Globus pallidus (tissue), 1 donor: ENCODE data around the gene ERBB2.

Source experiments
- DNase-seq: peaks from one replicate; pipeline ENCODE4 v3.0.0-alpha.2; 2015; ENCODE audit warnings: low spot score

The ERBB2 gene

GRCh38 chr17:39665642-39666224 is 34.1 kb upstream of the ERBB2 start:
- DNase-seq, result no peak

- peak; percentile 43 for DNase-seq
Observed at GRCh38 chr17:39666231-39666600, 33.6 kb upstream of the ERBB2 start.

- DNase-seq, result peak; percentile 65
Observed at GRCh38 chr17:39666601-39667261, 33.1 kb upstream of the ERBB2 start.

DNA sequence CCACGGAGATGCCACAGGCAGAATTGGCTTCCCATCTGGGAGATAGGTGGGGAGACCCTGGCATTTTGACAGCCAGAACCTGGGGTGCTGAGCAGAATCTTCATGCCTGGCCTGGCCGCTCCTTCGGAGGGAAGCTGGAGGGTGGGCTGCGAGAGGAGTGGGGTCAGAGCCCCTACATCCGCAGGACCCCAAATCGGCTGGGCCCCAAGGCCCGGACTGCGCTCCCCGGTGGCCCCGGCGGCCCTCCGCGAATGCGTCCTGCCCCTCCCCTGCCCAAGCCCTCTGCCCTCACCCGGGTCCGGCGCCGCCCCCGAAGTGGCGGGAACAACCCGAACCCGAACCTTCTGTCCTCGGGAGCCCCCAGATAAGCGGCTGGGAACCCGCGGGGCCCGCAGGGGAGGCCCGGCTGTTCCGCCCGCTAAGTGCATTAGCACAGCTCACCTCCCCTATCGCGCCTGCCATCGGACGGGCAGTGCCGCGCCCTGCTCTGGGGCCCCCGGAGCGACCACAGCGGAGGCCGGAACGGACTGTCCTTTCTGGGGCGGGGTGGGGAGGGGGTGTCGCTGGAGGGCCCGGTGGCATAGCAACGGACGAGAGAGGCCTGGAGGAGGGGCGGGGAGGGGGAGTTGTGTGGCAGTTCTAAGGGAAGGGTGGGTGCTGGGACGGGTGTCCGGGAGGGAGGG is 32.5 kb upstream of the ERBB2 start:
- DNase-seq, result no peak

DNA sequence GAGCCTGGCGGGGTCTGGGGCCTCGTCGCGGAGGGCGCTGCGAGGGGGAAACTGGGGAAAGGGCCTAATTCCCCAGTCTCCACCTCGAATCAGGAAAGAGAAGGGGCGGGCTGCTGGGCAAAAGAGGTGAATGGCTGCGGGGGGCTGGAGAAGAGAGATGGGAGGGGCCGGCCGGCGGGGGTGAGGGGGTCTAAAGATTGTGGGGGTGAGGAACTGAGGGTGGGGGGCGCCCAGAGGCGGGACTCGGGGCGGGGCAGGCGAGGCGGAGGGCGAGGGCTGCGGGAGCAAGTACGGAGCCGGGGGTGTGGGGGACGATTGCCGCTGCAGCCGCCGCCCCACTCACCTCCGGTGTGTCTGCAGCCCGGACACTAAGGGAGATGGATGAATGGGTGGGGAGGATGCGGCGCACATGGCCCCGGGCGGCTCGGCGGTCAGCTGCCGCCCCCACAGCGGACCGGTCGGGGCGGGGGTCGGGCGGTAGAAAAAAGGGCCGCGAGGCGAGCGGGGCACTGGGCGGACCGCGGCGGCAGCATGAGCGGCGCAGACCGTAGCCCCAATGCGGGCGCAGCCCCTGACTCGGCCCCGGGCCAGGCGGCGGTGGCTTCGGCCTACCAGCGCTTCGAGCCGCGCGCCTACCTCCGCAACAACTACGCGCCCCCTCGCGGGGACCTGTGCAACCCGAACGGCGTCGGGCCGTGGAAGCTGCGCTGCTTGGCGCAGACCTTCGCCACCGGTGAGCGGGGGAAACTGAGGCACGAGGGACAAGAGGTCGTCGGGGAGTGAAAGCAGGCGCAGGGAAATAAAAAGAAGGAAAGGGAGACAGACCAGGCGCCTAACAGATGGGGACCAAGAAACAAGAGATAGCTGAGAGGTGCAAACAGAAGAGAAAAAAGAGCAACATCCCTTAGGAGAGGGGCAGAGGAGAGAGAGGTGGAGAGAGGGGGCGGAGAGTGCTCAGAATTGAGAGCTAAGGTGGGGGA is 31.6 kb upstream of the ERBB2 start, which contains the start of gene PNMT:
TSS of gene PNMT (plus strand) at position 509 of the 980 bp plus-strand sequence. CDS start at position 532, 23 bp downstream.
- DNase-seq, result no peak

DNA sequence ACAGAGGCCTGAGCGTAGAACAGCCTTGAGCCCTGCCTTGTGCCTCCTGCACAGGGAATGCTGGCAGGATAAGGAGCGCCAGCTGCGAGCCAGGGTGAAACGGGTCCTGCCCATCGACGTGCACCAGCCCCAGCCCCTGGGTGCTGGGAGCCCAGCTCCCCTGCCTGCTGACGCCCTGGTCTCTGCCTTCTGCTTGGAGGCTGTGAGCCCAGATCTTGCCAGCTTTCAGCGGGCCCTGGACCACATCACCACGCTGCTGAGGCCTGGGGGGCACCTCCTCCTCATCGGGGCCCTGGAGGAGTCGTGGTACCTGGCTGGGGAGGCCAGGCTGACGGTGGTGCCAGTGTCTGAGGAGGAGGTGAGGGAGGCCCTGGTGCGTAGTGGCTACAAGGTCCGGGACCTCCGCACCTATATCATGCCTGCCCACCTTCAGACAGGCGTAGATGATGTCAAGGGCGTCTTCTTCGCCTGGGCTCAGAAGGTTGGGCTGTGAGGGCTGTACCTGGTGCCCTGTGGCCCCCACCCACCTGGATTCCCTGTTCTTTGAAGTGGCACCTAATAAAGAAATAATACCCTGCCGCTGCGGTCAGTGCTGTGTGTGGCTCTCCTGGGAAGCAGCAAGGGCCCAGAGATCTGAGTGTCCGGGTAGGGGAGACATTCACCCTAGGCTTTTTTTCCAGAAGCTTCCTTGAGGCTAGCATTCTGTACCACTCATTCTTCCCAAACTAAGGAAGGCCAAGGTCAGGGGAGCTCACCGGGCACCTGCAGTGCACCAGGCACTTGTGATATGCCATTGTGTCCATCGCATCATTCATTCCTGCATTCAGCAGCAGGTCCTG is 29.7 kb upstream of the ERBB2 start:
- DNase-seq, result no peak

DNA sequence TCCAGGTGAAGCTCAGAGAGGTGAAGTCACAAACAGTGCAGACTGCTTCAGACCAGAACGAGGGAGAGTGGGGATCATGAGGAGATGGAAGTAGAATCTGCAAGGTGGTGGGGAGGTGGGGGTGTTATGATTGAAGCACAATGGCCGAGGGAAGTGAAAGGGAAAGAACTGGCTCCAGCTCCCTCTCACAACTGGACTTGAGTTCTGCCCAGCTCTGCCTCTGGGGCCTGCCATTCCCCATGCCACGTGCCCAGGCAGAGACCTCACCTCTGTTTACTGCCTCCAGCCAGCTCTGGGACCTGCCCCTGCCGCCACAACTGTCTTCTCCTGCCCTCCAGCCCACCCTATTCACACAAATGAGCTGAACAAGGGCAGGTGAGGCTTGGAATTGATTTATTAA is 29.1 kb upstream of the ERBB2 start:
- DNase-seq, result no peak

- no peak for DNase-seq
Observed at GRCh38 chr17:39671651-39672521, 28.0 kb upstream of the ERBB2 start.

DNA sequence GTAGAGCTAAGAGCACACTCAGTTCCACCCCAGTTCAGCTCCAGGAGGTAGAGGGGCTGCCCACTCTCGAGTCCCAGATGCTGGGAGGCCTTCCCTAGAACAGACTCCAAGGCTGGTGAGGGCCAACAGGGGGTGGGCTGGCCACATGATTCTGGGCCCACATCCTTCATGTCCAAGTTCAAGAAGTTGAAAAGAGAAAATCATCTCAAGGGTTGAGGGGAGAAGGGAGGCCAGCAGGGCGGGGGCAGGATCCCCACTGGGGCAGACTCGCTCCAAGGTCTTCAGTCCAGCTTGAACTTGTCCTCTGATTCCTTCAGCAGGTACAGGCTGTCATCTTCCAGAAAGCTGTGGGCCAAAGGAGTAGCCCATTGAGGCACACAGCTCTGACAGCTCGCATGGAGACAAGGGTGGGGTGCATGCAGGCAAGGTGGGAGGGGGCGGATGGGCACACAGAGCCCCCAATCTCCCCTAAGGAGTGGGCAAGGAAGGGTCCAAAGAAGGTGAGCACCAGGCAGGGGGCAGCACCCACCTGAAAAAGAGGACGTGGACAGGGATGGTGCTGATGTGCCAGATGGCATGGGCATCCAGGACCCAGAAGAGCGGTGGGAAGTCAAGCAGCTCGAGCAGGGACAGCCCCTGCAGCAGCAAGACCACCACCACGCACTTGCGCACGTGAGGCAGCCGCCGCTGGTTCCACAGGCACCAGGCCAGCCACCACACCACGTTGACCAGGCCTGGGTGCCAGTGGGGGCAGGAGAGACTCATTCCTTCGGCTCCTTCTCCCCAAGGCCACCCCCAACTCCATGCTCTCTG is 27.1 kb upstream of the ERBB2 start:
- DNase-seq, result no peak

DNA sequence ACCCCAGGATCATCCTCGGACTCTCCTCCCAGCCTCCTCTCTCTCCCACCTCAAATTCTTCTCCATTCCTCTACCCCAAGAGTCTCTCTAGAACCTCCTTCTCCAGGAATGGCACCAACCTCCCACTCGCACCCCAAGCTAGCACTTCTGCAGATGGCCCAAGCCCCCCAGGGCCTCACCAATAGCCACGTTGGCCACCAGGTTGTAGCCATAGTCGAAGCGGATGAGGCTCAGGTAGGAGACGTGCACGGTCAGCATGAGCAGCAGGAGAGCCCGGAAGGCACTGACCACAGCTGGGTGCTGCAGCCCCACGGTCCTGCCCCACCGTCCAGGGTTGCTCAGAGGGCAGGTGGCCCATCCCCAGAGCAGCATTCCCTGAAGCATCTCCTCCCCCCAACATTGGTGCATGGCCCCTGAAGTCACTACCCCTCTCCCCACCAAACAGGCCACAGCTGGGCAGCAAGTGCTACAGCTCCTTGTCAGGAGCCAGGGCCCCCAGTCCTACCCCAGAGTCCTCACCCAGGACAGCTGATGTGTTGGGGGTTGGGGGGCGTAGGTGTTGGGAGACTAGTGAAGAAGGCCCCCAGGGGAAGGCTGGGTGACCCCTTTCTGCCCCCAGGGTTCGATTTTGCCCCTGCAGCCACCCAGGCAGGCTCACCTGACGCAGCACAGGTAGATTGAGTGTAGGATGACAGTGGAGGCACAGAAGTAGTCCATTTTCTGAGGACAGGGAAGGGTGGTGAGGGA is 26.4 kb upstream of the ERBB2 start:
- DNase-seq, result no peak

- DNase-seq, result no peak
Observed at GRCh38 chr17:39674179-39674578, 25.7 kb upstream of the ERBB2 start.

DNA sequence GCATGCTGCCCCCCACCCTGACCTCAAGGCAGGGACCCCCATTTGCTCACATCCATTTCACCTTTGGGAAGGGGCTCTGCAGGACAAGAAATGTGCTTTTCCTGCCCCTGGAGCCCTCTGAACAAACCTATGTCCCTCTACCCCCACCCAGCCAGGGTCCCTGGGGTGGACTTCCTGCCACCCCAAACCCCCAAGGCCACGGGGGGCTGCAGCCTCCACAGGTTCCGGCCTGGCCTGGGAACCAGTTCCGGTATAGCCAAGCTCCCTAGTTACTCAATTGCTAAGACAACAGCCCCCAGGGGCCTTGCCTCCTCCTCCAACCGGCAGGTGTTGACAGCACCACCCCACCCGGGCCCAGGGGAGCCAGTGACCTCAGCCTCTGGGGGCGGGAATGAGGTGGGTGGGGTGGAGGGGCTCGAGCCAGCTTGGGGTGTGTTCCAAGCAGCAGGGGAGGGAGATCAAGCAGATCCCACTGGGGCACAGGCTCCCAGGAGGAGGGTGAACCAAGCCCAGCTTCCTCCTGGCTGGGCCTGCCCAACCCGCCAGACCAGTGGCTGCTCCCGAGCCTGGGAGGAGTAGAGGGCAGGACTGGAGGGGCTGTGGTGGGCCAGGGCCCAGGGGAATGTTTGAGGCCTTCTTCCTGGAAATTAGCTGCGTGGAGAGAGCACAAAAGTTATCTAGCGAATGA is 25.0 kb upstream of the ERBB2 start:
- DNase-seq, result no peak

DNA sequence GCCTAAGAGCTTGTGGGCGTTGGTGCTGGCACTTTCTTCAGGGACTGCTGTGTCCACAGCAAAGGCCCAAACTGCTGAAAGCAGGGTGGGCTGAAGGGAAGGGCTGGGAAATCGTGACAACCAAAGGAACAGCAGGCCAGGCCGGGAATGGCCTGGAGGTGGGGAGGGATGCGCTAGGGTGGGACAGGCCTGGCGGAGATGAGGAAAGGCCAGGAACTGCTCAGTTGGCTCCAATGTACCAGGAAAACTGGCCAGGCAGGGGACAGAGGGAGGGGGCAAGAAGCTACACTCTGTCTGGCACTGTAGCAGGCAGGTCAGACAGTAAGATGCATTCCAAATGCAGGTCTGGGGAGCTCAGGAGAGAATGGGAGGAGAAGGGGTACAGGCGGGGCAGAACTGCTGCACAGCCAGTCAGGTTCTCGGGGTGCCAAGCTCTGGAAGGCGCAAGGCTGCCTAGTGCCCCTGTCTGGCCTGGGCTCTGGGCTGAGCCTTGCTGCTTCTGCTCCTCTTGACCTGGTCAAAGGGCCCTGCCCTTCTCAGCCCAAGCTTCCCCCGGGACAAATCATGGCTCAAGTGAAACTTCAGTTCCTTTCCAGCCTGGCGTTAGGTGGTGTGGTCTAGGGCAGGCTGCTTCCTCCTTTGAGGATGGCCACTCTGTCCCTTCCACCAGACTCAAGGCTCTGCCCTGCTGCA is 24.3 kb upstream of the ERBB2 start:
- DNase-seq, result no peak

DNA sequence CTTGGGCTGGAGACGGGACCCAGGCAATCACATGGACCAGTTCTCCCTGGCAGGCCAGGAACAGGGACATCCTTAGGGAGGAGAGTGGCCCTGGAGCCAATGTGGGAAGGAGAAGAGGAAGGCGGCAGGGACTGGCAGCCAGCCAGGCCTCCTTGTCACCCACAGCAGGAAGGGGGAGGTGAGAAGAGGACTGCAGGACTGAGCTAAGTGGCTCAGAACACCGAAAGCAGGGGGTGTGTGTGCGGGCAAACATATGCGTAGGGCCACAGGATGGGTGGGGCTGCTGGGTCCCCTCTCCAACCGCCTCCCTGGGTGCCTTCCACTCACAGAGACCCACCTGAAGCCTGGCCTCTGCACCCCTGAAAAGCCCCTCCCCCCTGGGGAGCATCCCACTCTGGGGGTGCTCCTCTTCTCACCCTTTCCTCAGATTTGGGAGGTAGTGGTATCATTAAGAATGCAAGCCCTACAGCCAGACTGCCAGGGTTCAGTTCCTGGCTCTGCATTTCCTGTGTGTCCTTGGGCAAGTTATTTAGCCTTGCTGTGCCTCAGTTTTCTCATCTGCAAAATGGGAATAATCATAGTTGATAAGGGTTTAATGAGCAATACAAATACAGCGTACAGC is 23.6 kb upstream of the ERBB2 start:
- DNase-seq, result no peak

GRCh38 chr17:39677072-39677471 is 22.8 kb upstream of the ERBB2 start:
- DNase-seq, result no peak

- DNase-seq, result peak; percentile 49
Observed at GRCh38 chr17:39677542-39678339, 22.1 kb upstream of the ERBB2 start.
